ENCODE results near the gene CD209. TPM values are rescaled to one million over a fixed set of nuclear protein-coding genes. Genes with fewer than 3 reads are reported as not detected.

Gene CD209
- total RNA-seq, 2 experiments from 2014 or later = not detected

DNA sequence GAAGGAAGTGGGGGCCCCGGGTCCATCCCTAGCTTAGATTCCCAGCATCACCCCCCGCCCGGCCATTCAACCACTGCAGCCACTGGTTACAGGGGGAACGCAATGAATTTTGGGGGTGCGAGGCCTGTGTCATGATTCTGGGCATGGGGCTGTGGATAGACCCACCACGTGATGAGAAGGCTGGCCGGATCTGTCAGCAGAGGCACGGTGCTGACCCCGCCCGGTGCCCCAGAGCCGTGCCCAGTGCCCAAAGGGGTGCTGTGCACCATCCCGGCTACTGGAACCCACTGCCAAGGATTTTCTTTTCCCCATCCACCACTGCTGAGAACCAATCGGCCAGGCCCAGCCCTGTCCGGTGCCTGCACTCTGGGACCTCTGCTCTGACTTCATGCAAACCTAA is 43.1 kb upstream of the CD209 start:
- Histone ChIP-seq H2AFZ (ENCODE audit: low read length) (no peak overlapping the region), H3K9me2 (ENCODE audit: insufficient read depth, low read length) (no peaks in the 10 kb centered on the region), H3K4me2 (ENCODE audit: low read length) (no peak overlapping the region), H3K4me3 (ENCODE audit: low read depth, low read length, poor library complexity, severe bottlenecking) (no peak overlapping the region), H3K9me3 (ENCODE audit: low read length) (no peaks in the 10 kb centered on the region), H3K4me1 (ENCODE audit: insufficient read depth, low read length, poor library complexity, severe bottlenecking) (no peaks in the 10 kb centered on the region), H3K36me3 (ENCODE audit: insufficient read depth, low read length) (no peaks in the 10 kb centered on the region), H3K79me2 (ENCODE audit: insufficient read depth, low read depth, low read length) (no peaks in the 10 kb centered on the region), H3K27ac (ENCODE audit: low read depth, low read length, poor library complexity, severe bottlenecking) (no peak overlapping the region), H4K20me1 (ENCODE audit: insufficient read depth, low read length) (no peaks in the 10 kb centered on the region)
- no peak for DNase-seq (ENCODE audit: low spot score)
- intact Hi-C loops (cut with micrococcal nuclease; ENCODE audit: unreplicated experiment) = no loop called here
- no TSS peak for BruUV-seq (replicated peaks)
- TF ChIP-seq EZH2phosphoT487 (IDR thresholded peaks at IDR 0.05; ENCODE audit: borderline replicate concordance, low read depth, low read length) = no peak
- TF ChIP-seq CTCF (conservative IDR thresholded peaks at IDR 0.05; ENCODE audit: low read length) = no peak
- ChIA-PET POLR2A (no interaction called here), CTCF (ENCODE audit: unreplicated experiment) (no interaction called here)

DNA sequence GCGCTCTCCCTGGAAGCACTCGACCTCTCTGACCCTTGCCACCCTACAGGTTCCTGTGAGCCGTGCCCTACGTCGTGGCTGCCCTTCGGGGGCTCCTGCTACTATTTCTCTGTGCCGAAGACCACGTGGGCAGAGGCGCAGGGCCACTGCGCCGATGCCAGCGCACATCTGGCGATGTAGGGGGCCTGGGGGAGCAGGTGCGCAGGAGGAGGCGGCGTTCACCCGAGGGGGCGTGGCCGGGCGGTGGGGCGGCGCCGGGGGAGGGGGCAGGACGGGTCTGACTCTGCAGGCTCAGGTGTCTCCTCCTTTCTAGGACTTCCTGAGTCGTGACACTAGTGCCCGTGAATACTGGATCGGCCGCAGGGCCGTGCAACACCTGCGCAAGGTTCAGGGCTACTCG is 42.1 kb upstream of the CD209 start:
- Histone ChIP-seq H3K27ac (ENCODE audit: low read depth, low read length, poor library complexity, severe bottlenecking) (no peak overlapping the region), H3K79me2 (ENCODE audit: insufficient read depth, low read depth, low read length) (no peaks in the 10 kb centered on the region), H3K4me3 (ENCODE audit: low read depth, low read length, poor library complexity, severe bottlenecking) (no peak overlapping the region), H3K36me3 (ENCODE audit: insufficient read depth, low read length) (no peaks in the 10 kb centered on the region), H2AFZ (ENCODE audit: low read length) (no peak overlapping the region), H3K9me2 (ENCODE audit: insufficient read depth, low read length) (no peaks in the 10 kb centered on the region), H4K20me1 (ENCODE audit: insufficient read depth, low read length) (no peaks in the 10 kb centered on the region), H3K4me1 (ENCODE audit: insufficient read depth, low read length, poor library complexity, severe bottlenecking) (no peaks in the 10 kb centered on the region), H3K9me3 (ENCODE audit: low read length) (no peaks in the 10 kb centered on the region), H3K4me2 (ENCODE audit: low read length) (peak overlapping the region; percentile 13; the same call in 1 of the 2 replicates)
- intact Hi-C loops (cut with micrococcal nuclease; ENCODE audit: unreplicated experiment) = no loop called here
- ChIA-PET POLR2A (no interaction called here), CTCF (ENCODE audit: unreplicated experiment) (no interaction called here)
- DNase-seq (ENCODE audit: low spot score) = peak; percentile 18
- TF ChIP-seq EZH2phosphoT487 (IDR thresholded peaks at IDR 0.05; ENCODE audit: borderline replicate concordance, low read depth, low read length) (no peak), CTCF (conservative IDR thresholded peaks at IDR 0.05; ENCODE audit: low read length) (no peak)
- no TSS peak for BruUV-seq (replicated peaks)

- H2AFZ ChIP-seq (ENCODE audit: low read length) = no peak overlapping the region
- no peaks in the 10 kb centered on the region for H3K9me2 ChIP-seq (ENCODE audit: insufficient read depth, low read length)
- intact Hi-C loops (cut with micrococcal nuclease; ENCODE audit: unreplicated experiment) = no loop called here
- no peaks in the 10 kb centered on the region for H3K79me2 ChIP-seq (ENCODE audit: insufficient read depth, low read depth, low read length)
- H4K20me1 ChIP-seq (ENCODE audit: insufficient read depth, low read length) = no peaks in the 10 kb centered on the region
- BruUV-seq (replicated peaks) = no TSS peak
- no peaks in the 10 kb centered on the region for H3K9me3 ChIP-seq (ENCODE audit: low read length)
- no peaks in the 10 kb centered on the region for H3K4me1 ChIP-seq (ENCODE audit: insufficient read depth, low read length, poor library complexity, severe bottlenecking)
- no peak for TF ChIP-seq CTCF (conservative IDR thresholded peaks at IDR 0.05; ENCODE audit: low read length)
- TF ChIP-seq EZH2phosphoT487 (IDR thresholded peaks at IDR 0.05; ENCODE audit: borderline replicate concordance, low read depth, low read length) = no peak
- DNase-seq (ENCODE audit: low spot score) = no peak
- no peak overlapping the region for H3K4me3 ChIP-seq (ENCODE audit: low read depth, low read length, poor library complexity, severe bottlenecking)
- no peaks in the 10 kb centered on the region for H3K36me3 ChIP-seq (ENCODE audit: insufficient read depth, low read length)
- no peak overlapping the region for H3K27ac ChIP-seq (ENCODE audit: low read depth, low read length, poor library complexity, severe bottlenecking)
- no peak overlapping the region for H3K4me2 ChIP-seq (ENCODE audit: low read length)
- ChIA-PET POLR2A (no interaction called here), CTCF (ENCODE audit: unreplicated experiment) (no interaction called here)
Measured at GRCh38 chr19:7788933-7789323, 41.6 kb upstream of the CD209 start.
